Thoracic aorta (tissue), 2 donors: Measurements from ENCODE around the gene NMRAL1. TPM values are rescaled to one million over a fixed set of nuclear protein-coding genes. Genes with fewer than 3 reads are reported as not detected.

ENCODE experiments used
- ATAC-seq: fragments of 150-250 bp; one replicate; pipeline ENCODE4 v1.8.0; 2017; ENCODE audit warnings: low read depth; ENCODE audit not compliant: insufficient number of reproducible peaks, low FRiP score
- DNase-seq: peaks from one replicate; pipeline ENCODE4 v3.0.0-alpha.2; 2020; ENCODE audit warnings: low spot score
- H3K27ac ChIP-seq, 2 donors: fragments of 200-600 bp; sonication (generic); 1 replicate in 1 of 2; 2 replicates in 1 of 2; pipeline ENCODE4 v1.5.1; 2016; ENCODE audit warnings: mild to moderate bottlenecking in 2 of 2, moderate library complexity in 2 of 2
- H3K27me3 ChIP-seq: fragments of 200-600 bp; sonication (generic); replicated peaks from 2 replicates; pipeline ENCODE4 v1.6.0; 2016; ENCODE audit warnings: mild to moderate bottlenecking; ENCODE audit not compliant: insufficient read depth
- H3K36me3 ChIP-seq: fragments of 200-600 bp; sonication (generic); one replicate; pipeline ENCODE4 v1.5.1; 2016
- H3K4me1 ChIP-seq, 2 donors: fragments of 200-600 bp; sonication (generic); 1 replicate in 1 of 2; 2 replicates in 1 of 2; pipeline versions ENCODE4 v1.5.1 to v1.6.0; 2016; ENCODE audit warnings: low read depth in 2 of 2, mild to moderate bottlenecking in 1 of 2; ENCODE audit not compliant: control insufficient read depth in 1 of 2
- H3K4me3 ChIP-seq: fragments of 200-600 bp; sonication (generic); 2 replicates; pipeline ENCODE4 v1.5.1; 2016; ENCODE audit warnings: mild to moderate bottlenecking
- H3K9me3 ChIP-seq: fragments of 200-600 bp; sonication (generic); 2 replicates; pipeline ENCODE4 v1.5.1; 2016
- CTCF ChIP-seq: fragments of 200-600 bp; sonication (generic); IDR thresholded peaks from one replicate; pipeline ENCODE4 v1.5.1; 2019; ENCODE audit warnings: antibody characterized with exemption
- total RNA-seq, 2 donors: library from RNA; depleted of rRNA; stranded (reverse); fragments of >200 nt; gene quantifications; one replicate each; pipeline versions ENCODE4 v1.1.0 to v1.2.3, GENCODE V29; 2016

The NMRAL1 gene
- total RNA-seq, 2 donors from 2014 or later = 22.8 to 23.3 TPM

GRCh38 chr16:4433914-4434787 lies 40.3 kb downstream of the NMRAL1 start:
- ATAC-seq = no peak
- Histone ChIP-seq H3K36me3 (peaks cover 13% of the 10 kb centered on the region), H3K4me1 (no peaks in the 10 kb centered on the region), H3K27me3 (no peaks in the 10 kb centered on the region), H3K27ac (no peak overlapping the region), H3K4me3 (no peak overlapping the region), H3K9me3 (no peaks in the 10 kb centered on the region)
- TF ChIP-seq CTCF = no peak
- DNase-seq = no peak

- H3K9me3 ChIP-seq = no peaks in the 10 kb centered on the region
- H3K4me1 ChIP-seq = no peaks in the 10 kb centered on the region
- TF ChIP-seq CTCF = no peak
- DNase-seq = no peak
- no peak overlapping the region for H3K27ac ChIP-seq
- peaks cover 9% of the 10 kb centered on the region for H3K36me3 ChIP-seq
- H3K4me3 ChIP-seq = no peak overlapping the region
- ATAC-seq = no peak
- H3K27me3 ChIP-seq = no peaks in the 10 kb centered on the region
Measured at GRCh38 chr16:4433228-4433627, 41.2 kb downstream of the NMRAL1 start.

GRCh38 chr16:4431023-4431422 lies 43.4 kb downstream of the NMRAL1 start:
- no peaks in the 10 kb centered on the region for H3K9me3 ChIP-seq
- no peak for TF ChIP-seq CTCF
- peaks cover 8 to 18% of the 10 kb centered on the region in 2 donors for H3K4me1 ChIP-seq
- H3K4me3 ChIP-seq = no peak overlapping the region
- no peaks in the 10 kb centered on the region for H3K36me3 ChIP-seq
- no peaks in the 10 kb centered on the region for H3K27me3 ChIP-seq
- DNase-seq = no peak
- ATAC-seq = no peak
- no peak overlapping the region for H3K27ac ChIP-seq

- Histone ChIP-seq H3K27ac (no peak overlapping the region), H3K4me3 (no peak overlapping the region), H3K4me1 (peaks cover 11 to 26% of the 10 kb centered on the region in 2 donors), H3K27me3 (no peaks in the 10 kb centered on the region), H3K36me3 (no peaks in the 10 kb centered on the region), H3K9me3 (no peaks in the 10 kb centered on the region)
- ATAC-seq (no peak), DNase-seq (no peak)
- no peak for TF ChIP-seq CTCF
Measured at GRCh38 chr16:4428500-4428899, 45.9 kb downstream of the NMRAL1 start.

GRCh38 chr16:4426722-4427372 lies 47.6 kb downstream of the NMRAL1 start:
- H3K9me3 ChIP-seq = no peaks in the 10 kb centered on the region
- peaks cover 11 to 26% of the 10 kb centered on the region in 2 donors for H3K4me1 ChIP-seq
- ATAC-seq (no peak), DNase-seq (no peak)
- H3K4me3 ChIP-seq = peak overlapping the region; percentile 84
- H3K27me3 ChIP-seq = no peaks in the 10 kb centered on the region
- H3K27ac ChIP-seq = no peak overlapping the region
- no peaks in the 10 kb centered on the region for H3K36me3 ChIP-seq
- TF ChIP-seq CTCF = no peak
